ENCODE measurements around the gene SLC30A4.

The SLC30A4 gene

GRCh38 chr15:45498701-45499100 lies 23.9 kb downstream of the SLC30A4 start:
- Mint-ChIP-seq H3K9me3 (no peaks in the 10 kb centered on the region), H3K4me1 (no peaks in the 10 kb centered on the region), H3K4me3 (no peak overlapping the region), H3K36me3 (ENCODE audit: low read depth) (peaks cover 3% of the 10 kb centered on the region), H3K27ac (no peak overlapping the region), H3K27me3 (ENCODE audit: low read depth, poor library complexity) (no peaks in the 10 kb centered on the region)
- TF ChIP-seq CTCF (IDR thresholded peaks at IDR 0.05), result no peak
- no peak for DNase-seq

- no peaks in the 10 kb centered on the region for H3K4me1 Mint-ChIP-seq
- DNase-seq, result no peak
- H3K27ac Mint-ChIP-seq, result no peak overlapping the region
- H3K27me3 Mint-ChIP-seq (ENCODE audit: low read depth, poor library complexity), result no peaks in the 10 kb centered on the region
- no peaks in the 10 kb centered on the region for H3K9me3 Mint-ChIP-seq
- no peak for TF ChIP-seq CTCF (IDR thresholded peaks at IDR 0.05)
- H3K4me3 Mint-ChIP-seq, result no peak overlapping the region
- H3K36me3 Mint-ChIP-seq (ENCODE audit: low read depth), result peaks cover 3% of the 10 kb centered on the region
Observed at GRCh38 chr15:45497261-45497660, 25.3 kb downstream of the SLC30A4 start.

- H3K27ac Mint-ChIP-seq, result no peak overlapping the region
- H3K27me3 Mint-ChIP-seq (ENCODE audit: low read depth, poor library complexity), result no peaks in the 10 kb centered on the region
- peaks cover 1% of the 10 kb centered on the region for H3K36me3 Mint-ChIP-seq (ENCODE audit: low read depth)
- no peaks in the 10 kb centered on the region for H3K4me1 Mint-ChIP-seq
- H3K4me3 Mint-ChIP-seq, result no peak overlapping the region
- H3K9me3 Mint-ChIP-seq, result no peaks in the 10 kb centered on the region
- TF ChIP-seq CTCF (IDR thresholded peaks at IDR 0.05), result no peak
- DNase-seq, result no peak
Observed at GRCh38 chr15:45496658-45497057, 25.9 kb downstream of the SLC30A4 start.

GRCh38 chr15:45495588-45495987 lies 27.0 kb downstream of the SLC30A4 start:
- no peak for DNase-seq
- TF ChIP-seq CTCF (IDR thresholded peaks at IDR 0.05), result no peak
- Mint-ChIP-seq H3K9me3 (no peaks in the 10 kb centered on the region), H3K36me3 (ENCODE audit: low read depth) (no peaks in the 10 kb centered on the region), H3K4me3 (no peak overlapping the region), H3K27me3 (ENCODE audit: low read depth, poor library complexity) (no peaks in the 10 kb centered on the region), H3K27ac (no peak overlapping the region), H3K4me1 (no peaks in the 10 kb centered on the region)

- Mint-ChIP-seq H3K27me3 (ENCODE audit: low read depth, poor library complexity) (no peaks in the 10 kb centered on the region), H3K9me3 (no peaks in the 10 kb centered on the region), H3K36me3 (ENCODE audit: low read depth) (peaks cover 5% of the 10 kb centered on the region), H3K4me1 (no peaks in the 10 kb centered on the region), H3K27ac (no peak overlapping the region), H3K4me3 (no peak overlapping the region)
- TF ChIP-seq CTCF (IDR thresholded peaks at IDR 0.05), result no peak
- no peak for DNase-seq
Observed at GRCh38 chr15:45489690-45490238, 32.8 kb downstream of the SLC30A4 start.

GRCh38 chr15:45486317-45486716 lies 36.2 kb downstream of the SLC30A4 start:
- Mint-ChIP-seq H3K27ac (no peak overlapping the region), H3K9me3 (no peaks in the 10 kb centered on the region), H3K4me3 (no peak overlapping the region), H3K27me3 (ENCODE audit: low read depth, poor library complexity) (no peaks in the 10 kb centered on the region), H3K4me1 (peaks cover 15% of the 10 kb centered on the region), H3K36me3 (ENCODE audit: low read depth) (peaks cover 5% of the 10 kb centered on the region)
- TF ChIP-seq CTCF (IDR thresholded peaks at IDR 0.05), result no peak
- no peak for DNase-seq

Measured in nephron progenitor cell (in vitro differentiated cells).